ENCODE data around the gene SLC25A21.
"Not testable (repeated sequence)": the region's sequence is repeated elsewhere in the genome, so short reads cannot be mapped to it uniquely, and the experiment has no call there.

Gene SLC25A21

DNA sequence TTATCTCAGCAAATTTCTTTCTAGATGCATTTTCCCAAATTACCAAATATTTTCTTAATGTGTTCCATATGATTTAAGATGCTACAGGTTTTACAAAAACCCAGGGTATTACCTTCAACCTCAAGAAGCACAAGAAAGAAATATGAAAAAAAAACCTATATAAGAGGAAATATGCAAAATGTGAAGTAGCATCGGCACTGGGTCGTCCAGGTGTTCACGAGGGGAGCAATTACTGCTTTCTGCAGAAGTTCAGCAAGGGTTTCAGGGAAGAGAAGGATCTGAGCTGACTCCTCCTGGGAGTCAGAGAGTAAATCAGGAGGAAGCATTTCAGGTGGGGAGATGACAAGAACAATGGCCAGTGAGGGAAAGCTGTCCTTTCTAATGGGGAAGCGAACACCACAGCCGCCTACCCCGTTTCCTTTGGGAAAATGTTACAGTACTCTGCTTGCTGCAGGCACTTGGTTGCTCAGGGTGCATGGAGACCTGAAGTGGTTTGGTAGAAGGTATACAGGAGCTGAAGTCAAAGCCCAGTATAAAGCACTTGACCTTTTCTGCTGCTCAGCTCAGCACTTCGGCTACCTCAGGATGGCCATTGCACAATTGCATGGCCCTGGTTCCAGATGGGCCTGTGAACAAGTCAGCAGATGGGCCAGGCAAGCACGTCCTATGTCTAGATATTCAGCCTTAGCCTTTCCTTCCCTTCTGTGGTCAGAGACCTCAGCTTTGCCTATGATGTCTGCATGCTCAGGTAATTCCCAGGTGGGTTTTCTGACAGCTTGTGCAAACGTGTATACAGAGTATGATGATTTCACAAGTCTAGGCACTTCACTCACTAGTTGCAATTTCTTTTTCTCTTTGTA, 355.1 kb downstream of the SLC25A21 start:
- DNase-seq = no peak

DNA sequence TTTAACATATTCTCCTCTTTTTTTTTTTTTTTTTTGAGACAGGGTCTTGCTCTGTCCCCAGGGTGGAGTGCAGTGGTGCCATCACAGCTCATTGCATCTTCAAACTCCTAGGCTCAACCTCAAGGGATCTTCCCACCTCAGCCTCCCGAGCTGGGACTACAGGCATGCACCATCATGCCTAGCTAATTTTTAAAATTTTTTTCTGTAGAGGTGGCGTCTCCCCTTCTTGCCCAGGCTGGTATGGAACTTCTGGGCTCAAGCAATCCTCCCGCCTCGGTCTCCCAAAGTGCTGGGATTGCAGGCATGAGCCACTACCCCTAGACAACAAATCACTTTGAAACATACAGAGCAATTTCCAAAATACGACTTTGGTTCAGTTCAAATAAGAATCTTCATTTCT, 355.9 kb downstream of the SLC25A21 start:
- no peak for DNase-seq

DNA sequence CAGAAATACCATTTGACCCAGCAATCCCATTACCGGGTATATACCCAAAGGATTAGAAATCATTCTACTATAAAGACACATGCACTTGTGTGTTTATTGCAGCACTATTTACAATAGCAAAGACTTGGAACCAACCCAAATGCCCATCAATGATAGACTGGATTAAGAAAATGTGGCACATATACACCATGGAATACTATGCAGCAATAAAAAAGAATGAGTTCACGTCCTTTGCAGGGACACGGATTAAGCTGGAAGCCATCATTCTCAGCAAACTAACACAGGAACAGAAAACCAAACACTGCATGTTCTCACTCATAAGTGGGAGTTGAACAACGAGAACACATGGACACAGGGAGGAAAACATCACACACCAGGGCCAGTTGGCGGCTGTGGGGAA, 357.6 kb downstream of the SLC25A21 start:
- not testable (repeated sequence) for DNase-seq

DNA sequence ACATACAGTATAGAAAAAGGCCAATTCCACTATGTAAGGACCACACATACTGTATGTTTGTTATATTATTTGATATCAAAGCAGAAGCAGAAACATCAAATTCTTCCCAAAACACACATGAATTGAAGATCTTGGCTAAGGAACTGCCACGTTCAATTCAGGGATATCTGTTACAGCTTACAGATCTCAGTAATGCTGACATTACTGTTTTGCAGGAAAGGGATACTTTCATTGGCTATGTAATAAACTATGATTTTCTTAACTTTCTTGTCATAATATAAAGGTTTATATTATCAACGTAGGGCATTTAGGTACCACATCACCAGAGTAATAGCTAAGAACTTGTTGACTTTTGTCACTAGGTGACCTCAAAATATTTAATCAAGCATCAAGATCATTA, 362.2 kb downstream of the SLC25A21 start:
- no peak for DNase-seq

DNA sequence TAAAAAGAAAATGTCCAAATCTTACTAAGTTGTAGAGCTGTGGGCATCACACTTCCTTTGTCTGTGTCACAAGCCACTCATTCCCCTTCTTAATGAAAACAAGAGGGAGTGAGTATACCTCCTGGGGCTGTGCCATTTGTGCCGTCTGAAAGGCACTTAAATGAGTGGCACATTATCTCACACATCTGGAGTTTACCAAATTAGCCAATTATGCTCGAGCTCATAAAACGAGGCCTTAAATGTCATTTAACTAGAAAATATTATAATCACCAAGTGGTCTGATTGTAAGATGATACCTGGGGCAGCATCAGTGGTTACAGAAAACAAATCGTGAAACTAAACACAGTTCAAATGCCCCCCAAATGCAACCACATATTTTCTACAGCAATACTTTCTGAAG, 364.7 kb downstream of the SLC25A21 start:
- DNase-seq = no peak

DNA sequence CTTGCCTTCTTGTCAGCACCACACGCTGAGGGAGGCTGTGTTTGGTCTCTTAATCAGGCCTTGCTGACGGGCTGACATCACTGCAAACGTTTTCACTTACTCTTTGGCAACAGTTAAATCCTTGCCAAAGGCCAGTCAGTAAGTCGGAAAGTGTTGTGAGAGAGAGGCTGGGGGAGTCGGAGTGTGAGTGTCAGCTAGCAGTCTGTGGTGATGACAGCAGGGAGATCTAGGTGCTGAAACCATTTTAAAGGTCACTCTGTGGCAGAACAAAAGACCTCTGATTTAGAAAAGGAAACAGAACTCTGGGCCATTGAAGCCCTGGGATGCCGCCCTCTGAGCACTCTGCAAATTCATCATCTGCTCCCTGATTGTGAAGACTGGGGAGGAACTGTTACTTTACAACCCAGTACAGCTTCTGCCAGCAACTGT, 367.3 kb downstream of the SLC25A21 start:
- no peak for DNase-seq

DNA sequence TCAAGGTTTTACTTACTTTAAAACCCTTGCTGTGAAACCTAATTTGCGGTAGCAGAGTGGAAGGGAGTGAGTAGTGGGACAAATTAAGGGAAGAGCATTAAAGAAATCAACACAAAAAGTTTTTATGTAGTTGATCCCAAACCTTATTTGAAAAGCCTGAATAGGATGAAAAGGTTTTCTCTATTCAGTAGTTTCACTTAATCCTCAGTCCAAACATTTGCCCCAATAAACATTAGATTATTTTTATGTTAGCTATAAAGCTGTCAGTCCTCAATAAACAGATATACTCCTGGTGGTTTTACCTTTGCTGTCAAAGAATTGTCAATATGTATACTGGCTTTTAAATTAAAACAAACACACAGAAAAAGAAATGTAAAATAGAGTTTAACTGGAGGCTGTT, 374.8 kb downstream of the SLC25A21 start:
- DNase-seq = no peak

DNA sequence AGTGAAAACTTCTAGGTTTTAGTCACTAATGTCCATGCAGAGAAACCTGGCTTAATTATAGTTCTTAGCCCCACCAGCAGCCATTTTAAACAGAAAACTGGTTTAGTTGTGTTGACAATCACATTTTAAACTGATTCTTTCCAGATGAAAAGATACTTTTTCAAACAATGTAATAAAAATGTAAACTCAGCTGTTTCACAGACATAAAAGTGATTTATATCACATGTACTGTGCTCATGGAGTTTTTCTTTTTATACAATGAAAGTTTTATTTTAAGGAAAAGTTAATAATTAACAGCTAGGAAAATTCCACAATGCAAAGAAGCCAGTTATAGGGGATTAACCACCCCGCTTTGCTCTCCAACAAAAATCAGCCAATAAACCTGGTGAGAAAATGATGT, 381.0 kb downstream of the SLC25A21 start:
- DNase-seq = no peak

DNA sequence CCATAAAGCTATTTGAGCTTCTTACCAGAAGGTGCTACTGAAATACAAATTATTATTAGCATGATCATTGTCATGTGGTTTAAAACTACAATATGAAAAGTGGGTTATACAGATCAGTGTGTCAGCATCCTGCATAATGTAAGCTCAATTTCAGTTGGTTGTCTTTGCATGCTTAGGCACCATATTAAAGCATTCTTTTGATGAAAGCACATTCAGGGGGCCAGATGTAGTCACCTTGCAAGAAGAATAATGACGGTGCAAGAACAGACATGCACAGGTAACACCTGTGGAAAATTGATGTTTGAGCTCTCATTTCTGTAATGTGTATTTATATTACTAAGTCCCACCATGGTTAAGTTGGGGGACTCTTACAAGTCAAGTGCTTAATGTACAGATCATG, 386.9 kb downstream of the SLC25A21 start:
- no peak for DNase-seq

DNA sequence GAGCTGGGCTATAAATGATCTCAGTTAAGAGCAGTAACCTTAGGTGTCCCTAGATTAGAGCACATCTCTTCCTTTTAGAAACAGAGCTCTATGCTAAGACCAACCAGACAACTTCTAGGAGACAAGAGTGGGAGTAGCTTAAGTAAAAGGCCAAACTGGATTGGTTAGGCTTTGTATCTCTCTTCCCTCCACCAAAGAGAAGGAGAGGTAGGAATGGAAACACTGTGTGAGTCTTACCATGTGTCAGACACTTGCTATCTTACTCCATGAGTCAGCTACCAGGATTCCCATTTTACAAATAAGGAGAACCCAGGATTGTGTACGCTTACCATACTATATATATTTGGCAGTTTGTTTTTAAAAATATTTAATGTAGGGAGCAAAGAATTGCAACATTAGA, 387.9 kb downstream of the SLC25A21 start:
- no peak for DNase-seq

DNA sequence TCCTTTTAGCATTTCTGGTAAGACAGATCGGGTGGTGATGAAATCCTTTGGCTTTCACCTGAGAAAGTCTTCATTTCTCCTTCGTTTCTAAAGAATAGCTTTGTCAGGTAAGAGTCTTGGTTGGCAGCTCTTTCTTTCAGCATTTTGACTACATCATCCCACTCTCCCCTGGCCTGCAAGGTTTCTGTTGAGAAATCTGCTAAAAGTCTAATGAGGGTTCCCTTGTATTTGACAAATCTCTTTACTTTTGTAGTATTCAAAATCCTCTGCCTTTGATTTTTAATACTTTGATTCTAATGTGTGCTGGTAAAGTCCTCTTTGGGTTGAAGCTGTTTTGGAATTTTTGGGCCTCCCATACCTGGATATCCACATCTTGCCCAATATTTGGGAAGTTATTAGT, 390.5 kb downstream of the SLC25A21 start:
- no peak for DNase-seq

DNA sequence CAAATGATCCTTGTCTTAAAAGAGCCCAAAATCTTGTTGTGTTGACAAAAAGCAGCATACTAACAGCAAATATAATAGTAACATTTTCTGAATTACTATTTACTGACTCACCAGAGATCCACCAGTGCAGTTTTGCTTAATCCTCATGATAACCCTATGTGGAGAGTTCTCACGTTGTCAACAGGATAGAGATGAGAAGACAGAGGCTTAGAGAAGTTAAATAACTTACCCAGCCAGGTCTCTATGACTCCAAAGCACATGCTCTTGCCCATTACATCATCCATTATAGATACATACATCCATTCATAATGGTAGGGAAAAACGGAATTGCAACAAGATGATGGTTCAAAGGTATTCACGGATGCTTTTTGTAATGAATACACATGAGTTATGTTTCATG, 398.8 kb downstream of the SLC25A21 start:
- DNase-seq = no peak

DNA sequence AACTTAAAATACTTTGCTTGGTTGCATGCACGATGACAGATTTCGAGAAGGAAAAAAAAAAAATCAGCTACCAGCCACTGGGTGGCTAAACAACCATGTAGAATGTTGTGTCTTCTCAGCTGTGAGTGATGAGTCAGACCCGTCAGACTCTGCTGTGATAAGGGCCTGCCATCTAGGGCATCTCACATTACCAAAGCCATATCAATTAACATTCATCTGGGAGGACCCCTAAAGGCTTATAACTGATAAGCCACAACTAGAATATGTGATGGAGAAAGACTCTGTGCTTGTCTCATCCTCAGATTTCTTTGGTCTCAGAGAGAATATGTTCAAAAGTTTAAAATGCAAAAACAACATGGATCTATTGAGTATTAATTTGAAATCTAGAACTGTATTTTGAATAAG, 399.3 kb downstream of the SLC25A21 start:
- no peak for DNase-seq

DNA sequence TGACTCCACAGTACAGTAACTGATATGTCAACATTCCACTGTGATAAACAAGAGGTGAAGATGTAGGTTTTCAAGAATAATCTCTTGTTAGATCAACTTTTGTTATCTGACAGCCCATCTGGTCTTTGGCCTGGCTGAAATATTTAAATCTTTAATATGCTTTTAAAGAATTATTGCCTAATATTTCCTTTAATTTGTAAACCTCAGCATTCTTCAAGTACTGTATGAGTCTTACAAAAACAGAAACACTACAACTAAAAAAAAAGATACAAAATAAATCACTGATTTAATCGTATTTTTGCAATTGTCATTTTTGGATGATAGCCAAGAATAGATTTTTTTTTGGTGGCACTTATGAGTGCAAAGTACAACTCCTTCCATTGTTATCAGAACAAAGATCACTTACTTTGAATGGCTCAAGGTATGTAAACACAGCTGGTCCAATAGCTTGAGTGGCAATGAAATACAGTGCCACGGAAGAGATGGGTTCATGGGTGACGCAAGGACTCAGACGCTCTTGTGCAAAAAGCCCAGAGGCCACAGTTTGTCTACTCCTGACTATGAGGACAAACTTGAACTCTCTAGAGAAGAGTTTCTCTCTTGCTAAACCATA, 401.3 kb downstream of the SLC25A21 start:
- DNase-seq = no peak

DNA sequence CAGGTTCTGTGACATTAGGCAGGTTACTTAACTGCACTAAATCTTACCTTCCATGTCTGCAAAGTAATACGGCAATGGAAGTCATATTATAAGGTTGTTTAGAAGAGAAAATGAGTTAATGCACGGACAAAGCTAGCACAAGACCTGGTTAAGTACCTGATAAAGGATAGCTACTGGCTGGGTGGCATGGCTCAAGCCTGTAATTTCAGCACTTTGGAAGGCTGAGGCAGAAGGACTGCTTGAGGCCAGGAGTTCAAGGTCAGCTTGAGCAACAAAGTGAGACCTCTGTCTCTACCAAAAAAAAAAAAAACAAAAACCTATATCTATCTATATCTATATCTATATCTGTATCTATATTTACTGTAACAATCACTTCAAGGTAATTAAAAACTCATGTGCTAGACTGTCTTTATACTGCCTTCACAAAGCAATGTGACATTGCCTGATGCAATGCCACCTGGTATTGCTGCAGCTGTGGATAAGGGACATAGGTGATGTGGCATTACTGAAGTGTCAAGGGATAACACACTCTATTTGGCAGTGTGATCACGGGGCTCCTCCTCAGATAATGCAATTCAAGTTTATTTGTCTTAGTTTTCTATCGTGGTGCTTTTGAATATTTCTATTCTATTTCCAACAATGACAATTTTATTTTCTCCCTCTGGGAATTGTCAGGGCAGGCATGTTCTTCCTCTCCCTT, 403.6 kb downstream of the SLC25A21 start:
- DNase-seq = no peak

DNA sequence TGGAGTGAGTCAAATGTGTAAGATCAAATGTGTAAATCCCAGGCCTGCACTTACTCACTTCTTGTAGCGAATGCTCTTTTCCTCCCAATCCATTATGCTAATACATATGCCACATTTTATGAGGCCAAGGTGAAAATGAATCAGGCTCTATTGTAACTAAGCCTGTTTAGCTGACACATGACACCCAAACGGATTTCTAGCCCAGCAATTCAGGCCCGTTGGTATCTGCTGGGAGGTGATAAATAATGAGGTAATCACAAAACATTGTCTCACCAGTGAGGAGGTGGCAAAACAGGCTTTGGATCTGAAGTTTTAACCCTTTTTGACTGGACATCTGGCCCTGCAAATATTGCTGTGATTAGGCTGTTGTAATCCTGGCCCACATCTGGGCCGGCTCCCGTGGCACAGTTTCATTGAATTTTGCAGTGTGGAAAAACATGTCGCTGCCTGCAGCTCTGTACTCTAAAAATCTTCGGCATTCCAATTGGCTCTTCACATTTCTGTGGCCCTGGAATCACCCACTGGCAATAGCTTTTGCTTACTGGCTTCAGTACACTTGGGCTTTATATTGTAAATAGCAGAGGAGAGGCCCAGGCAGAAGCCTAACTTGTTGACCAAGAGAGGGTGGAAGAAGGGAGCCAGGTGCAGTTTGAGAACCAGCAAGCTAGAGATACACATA, 404.7 kb downstream of the SLC25A21 start:
- DNase-seq = no peak

DNA sequence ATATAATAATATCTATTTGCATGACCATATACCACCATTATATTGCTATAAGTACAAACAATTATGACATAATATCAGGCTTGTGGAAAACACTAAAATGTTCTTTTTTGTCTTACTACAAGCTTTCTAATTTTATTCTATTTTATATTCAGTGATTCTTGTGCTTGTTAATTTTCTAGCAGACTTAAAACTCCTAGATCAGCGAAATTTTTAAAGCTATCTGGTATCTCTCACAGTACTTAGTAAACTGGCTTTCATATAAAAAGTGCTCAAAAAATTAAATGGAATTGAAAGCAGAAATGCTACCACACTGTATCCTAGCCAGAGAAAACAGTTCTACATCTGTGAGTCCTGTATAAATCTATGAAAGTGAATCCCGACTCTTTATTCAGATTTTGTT, 405.4 kb downstream of the SLC25A21 start:
- DNase-seq = no peak

DNA sequence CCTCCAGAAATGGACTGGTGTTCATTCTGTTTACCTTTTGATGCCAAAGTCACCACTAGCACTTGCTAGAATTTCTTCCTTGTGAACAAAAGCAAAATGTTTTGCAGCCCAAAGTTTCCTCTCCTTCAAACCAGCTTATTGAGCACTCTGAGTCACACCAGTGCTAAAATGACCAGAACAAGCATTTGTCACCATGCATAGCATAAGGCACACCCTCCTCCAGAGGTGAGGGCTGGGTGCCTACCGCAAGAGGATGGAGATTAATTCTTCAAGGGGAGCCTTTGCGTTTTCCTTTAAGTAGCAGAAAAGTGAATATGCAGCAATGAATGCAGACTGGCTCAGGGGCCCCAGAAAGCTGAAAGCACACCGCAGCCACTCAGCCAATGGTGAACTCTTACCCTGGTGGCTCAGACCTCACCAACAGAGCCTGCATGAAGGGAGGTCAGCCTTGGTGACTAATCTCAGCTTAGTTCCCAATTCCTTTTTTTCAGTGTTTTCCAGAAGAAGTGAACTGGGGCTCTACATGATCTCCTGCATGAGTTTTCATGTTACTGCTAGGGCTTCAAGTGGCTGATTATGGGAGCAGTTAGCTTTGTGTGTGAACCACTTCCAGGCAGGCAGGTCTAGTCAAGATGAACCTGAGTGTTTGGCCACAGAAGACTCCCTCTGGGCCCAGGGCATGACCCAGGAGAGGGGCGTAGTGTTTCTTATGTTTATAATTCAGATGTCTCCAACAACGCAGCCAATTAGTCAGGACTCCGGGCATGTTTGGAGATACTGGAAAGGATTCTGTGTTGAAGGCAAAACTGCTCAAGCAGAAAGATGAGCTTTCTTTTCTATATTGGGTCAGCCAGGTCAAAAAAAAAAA, 414.4 kb downstream of the SLC25A21 start:
- no peak for DNase-seq

DNA sequence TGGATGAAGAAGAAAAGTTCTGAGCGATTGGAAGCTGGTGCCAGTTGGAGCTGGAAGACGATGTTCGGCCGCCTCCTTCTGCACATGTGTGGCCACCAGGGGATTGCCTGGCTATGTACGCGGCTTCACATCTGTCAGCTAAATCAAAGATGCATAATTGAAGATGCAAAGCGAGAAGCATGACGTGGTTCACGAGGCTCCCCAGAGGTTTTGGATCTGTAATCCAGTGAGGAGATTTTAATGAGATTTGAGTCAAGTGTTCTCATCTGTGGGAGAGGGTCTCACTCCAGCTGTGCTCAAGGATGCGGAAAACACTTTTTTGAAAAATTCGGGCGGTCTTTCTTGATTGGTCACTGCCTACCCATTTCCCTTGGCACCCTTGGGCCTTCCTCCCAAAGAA, 416.2 kb downstream of the SLC25A21 start:
- no peak for DNase-seq

DNA sequence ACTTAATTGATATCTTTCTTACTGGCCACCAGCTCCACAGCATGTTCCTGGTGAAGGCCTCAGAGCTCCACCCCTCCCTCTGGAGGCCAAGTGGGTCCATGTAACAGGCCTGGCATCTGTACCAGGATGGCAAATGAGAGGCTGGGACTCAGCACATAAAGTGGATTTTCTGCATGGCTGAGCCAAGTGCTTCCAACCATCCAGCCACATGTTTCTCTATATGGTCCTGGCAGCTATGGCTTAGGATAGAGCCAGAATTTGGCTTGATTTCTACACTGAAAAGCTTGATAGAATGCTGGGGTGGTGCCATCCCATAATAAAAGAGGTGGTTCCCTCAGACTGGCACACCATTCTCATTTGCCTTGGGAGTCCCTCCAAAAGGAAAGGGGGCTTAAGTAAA, 416.6 kb downstream of the SLC25A21 start:
- DNase-seq = no peak

DNA sequence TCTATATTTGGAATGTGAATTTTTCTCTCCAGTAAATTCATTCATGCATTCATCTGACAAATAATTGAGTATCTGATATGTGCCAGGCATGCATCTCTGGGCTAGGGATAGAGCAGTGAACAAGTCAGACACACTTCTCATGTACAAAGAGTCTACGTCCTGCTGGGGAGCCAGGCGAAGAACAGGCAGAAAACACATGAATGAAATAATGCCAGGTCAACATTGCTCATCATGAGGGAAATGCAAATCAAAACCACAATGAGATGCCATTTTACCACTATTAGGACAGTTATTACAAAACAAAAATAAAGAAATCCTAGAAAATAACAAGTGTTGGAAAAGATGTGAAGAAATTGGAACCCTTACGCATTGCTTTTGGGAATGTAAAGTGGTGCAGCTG, 420.5 kb downstream of the SLC25A21 start:
- no peak for DNase-seq

DNA sequence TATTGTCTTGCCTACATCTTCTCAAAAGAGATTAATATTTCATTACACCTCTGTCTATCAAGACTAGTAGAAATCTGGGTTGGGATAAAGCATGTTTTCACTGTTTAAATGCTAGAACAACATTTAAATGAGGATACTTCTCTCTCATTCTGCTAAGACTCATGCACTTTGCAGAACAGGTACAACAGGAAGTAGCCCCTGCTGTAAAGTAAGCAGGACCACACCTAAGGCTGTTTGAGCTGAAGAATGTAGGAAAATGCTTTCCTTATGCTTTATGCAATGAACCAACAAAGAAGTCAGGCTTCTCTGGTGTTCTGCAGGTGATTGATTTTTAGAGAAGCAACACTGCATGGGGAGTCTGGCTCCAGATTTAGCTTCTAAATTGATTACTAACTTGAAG, 421.3 kb downstream of the SLC25A21 start:
- no peak for DNase-seq
